ENCODE measurements around the gene ERH.

GRCh38 chr14:69356903-69357543 lies 41.1 kb downstream of the ERH start:
- TF ChIP-seq CTCF (IDR thresholded peaks at IDR 0.05) = no peak
- TF ChIP-seq EZH2 (IDR thresholded peaks at IDR 0.05; ENCODE audit: borderline replicate concordance, insufficient read depth, low read depth, low read length, poor library complexity, severe bottlenecking) = no peak
